UCSD-AML1 (cell line): ENCODE measurements around the gene PCYOX1L.

Experiments
- DNase-seq: peaks from one replicate; lab custom pipeline; 2025; ENCODE audit not compliant: unreplicated experiment; lab: John Stamatoyannopoulos, UW

Gene PCYOX1L

GRCh38 chr5:149418910-149419531, 61.2 kb downstream of the PCYOX1L start:
- no peak for DNase-seq
